GM23248 (cell line): Measurements from ENCODE around the gene MTMR11.

ENCODE experiments used
- EZH2 ChIP-seq: fragments of 200-600 bp; sonication (generic); IDR thresholded peaks from 2 replicates; pipeline ENCODE4 v1.6.1; 2018; ENCODE audit warnings: antibody characterized with exemption, mild to moderate bottlenecking; ENCODE audit not compliant: insufficient read depth, poor library complexity, severe bottlenecking
- EZH2phosphoT487 ChIP-seq: fragments of 200-600 bp; sonication (generic); IDR thresholded peaks from 2 replicates; pipeline ENCODE4 v1.6.1; 2018; ENCODE audit warnings: antibody characterized with exemption, moderate library complexity, mild to moderate bottlenecking, low read depth; ENCODE audit not compliant: insufficient read depth

DNA sequence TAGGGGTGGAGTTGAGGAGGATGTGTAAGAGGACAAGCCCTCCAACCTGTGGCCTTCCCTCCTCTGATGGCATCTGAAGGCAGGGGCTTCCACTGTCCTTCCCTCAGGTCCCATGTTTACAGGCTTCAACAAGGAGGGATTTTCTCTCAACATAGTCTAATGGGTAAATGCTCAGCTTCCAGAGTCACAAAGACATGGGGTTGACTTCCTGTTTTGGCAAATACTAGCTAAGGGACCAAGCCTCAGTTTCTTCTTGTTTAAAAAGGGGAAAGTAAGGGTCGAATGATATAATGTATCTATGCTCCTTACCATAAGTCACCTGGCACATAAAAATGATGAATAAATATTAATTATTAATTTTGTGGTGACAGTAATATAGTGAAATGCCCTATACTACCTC is 22.1 kb downstream of the MTMR11 start:
- TF ChIP-seq EZH2 (no peak), EZH2phosphoT487 (no peak)
